H1 (cell line): Measurements from ENCODE around the gene HSP90B1. TPM values are rescaled to one million over a fixed set of nuclear protein-coding genes. Genes with fewer than 3 reads are reported as not detected.

Experiments
- CTBP2 ChIP-seq: IDR thresholded peaks from 2 replicates; pipeline ENCODE4 v1.7.0; 2011; ENCODE audit warnings: borderline replicate concordance, mild to moderate bottlenecking, moderate library complexity, mixed read lengths, low read length; ENCODE audit not compliant: insufficient read depth, insufficient read length
- NRF1 ChIP-seq: IDR thresholded peaks from 2 replicates; pipeline ENCODE4 v1.6.1; 2011; ENCODE audit warnings: mild to moderate bottlenecking, low read depth, low read length, improper control_type of control experiment
- POU5F1 ChIP-seq: IDR thresholded peaks from 2 replicates; pipeline ENCODE4 v1.6.1; 2011; ENCODE audit warnings: low read depth, mild to moderate bottlenecking, low read length, moderate library complexity
- SAP30 ChIP-seq: fragments of 300-600 bp; sonication (generic); IDR thresholded peaks from 2 replicates; pipeline ENCODE4 v1.7.1; 2012; ENCODE audit warnings: low read length, moderate library complexity, mild to moderate bottlenecking, inconsistent platforms; ENCODE audit not compliant: insufficient read depth, insufficient replicate concordance
- SP1 ChIP-seq: IDR thresholded peaks from 2 replicates; pipeline ENCODE4 v1.6.1; 2011; ENCODE audit warnings: low read depth, low read length
- polyA plus RNA-seq, 7 experiments: library from polyadenylated mRNA; depleted of rRNA in 3 of 7; stranded (reverse) in 5 of 7; unstranded in 2 of 7; fragments of >200 nt in 5 of 7; fragments of 200-250 nt in 2 of 7; gene quantifications; 1 replicate in 5 of 7; 2 replicates in 1 of 7; 4 replicates in 1 of 7; pipeline versions ENCODE4 v1.2.1 to v1.2.3, GENCODE V29; 2011 to 2013; ENCODE audit warnings: missing spikeins in 2 of 7, mixed read lengths in 2 of 7
- total RNA-seq: library from RNA; stranded (reverse); fragmentation: NEBNext Ultra II Directional; extraction: Animal tissue kit (Norgen Biotek cat#: 25700); gene quantifications from 2 replicates; pipeline ENCODE4 v1.2.1, GENCODE V29; 2021

Gene HSP90B1
- total and polyA plus RNA-seq, 2 of the 8 experiments (the other 6 are each of a cell fraction or from before 2014, with no cell fraction given) = 161 to 847 TPM

GRCh38 chr12:103996595-103996994, 66.4 kb downstream of the HSP90B1 start (continued):
- TF ChIP-seq SP1 (no peak), CTBP2 (no peak), NRF1 (no peak), POU5F1 (no peak), SAP30 (no peak)
- TF ChIP-seq, all 59 proteins: peak for 0
